ENCODE measurements around the gene CEP95.

The CEP95 gene

DNA sequence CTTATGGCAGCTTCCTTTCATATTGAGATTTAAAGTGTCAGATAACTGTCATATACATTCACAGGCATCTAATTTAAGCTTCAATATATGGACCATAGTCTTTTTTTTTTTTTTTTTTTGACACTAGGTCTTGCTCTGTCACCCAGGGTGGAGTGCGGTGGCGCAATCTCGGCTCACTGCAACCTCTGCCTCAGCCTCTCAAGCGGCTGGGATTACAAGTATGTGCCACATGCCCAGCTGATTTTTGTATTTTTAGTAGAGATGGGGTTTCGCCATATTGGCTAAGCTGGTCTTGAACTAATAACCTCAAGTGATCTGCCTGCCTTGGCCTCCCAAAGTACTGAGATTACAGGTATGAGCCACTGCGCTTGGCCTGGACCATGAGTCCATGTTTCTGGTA, 13.6 kb downstream of the CEP95 start:
- no peak for DNase-seq

DNA sequence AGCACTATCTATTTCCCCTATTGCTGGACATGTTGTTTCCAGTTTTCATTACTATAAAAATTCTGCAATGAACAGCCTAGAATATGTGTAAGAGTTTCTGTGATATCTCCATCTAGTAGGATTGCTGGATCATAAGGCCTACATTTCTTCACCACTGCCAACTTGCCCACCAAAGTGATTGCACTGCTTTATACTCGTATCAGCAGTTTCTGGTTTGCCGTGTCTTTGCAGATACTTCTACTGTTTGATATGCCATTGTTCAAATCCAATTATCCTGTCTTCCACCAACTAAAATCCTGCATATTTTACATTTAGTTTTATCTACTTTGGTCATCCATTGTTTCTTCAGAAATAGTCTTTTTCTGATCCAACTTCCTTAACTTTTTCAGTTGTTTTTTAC, 21.1 kb downstream of the CEP95 start:
- no peak for DNase-seq

DNA sequence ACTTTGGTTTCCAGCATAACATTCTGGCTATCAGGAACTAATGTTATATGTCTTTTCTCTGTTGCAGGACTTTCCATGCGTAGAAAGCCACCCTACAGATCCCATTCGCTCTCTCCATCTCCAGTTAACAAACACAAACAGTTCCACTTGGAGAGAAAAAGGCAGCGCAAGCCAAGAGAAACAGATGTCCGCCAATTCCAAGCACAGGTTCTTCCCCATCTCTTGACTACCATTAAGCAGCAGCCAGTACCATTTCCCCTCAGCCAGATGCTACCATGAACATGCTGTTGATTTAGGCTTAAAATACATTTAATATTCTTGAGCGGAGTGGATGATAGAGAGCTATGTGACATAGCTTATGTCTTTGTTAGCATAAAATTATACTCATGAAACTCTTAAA, 22.4 kb downstream of the CEP95 start:
- no peak for DNase-seq

DNA sequence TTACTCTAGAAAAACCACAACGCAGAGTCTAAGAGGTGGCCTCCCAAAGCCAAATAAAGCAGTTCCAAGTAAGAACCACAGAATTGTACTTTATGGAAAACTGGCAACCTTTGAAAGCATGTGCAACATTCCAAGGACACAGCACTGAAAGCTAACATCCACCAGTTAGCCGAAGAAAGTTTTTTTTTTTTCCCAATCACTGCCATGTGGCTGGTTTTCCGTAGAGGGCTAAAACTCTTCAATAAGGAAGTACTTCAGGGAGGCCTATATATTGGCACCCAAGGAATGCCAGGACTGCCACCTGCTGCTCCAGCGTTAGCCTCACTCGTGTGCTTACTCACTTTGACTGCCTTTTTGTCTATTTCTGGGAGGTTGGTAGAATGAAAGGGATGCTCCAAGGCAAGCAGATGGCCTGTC, 25.2 kb downstream of the CEP95 start:
- no peak for DNase-seq

DNA sequence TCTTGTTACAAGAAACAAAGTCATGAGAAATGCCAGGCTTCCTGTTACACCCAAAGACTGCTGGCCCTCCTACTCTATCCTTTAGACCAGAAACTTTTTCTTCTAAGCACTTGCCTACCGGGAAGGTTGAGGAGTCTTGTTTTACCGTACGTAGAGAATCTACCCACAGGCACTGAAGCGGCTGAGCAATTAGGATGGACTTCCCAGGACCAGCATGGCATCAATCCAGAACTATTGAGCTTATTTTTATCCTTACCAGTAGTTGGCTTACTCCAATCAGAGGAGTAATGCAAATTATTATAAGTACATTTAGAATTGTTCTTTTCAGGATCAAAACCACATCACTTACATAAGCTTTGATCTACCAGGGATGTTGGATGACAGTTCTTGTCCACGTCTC, 25.6 kb downstream of the CEP95 start:
- DNase-seq = no peak

DNA sequence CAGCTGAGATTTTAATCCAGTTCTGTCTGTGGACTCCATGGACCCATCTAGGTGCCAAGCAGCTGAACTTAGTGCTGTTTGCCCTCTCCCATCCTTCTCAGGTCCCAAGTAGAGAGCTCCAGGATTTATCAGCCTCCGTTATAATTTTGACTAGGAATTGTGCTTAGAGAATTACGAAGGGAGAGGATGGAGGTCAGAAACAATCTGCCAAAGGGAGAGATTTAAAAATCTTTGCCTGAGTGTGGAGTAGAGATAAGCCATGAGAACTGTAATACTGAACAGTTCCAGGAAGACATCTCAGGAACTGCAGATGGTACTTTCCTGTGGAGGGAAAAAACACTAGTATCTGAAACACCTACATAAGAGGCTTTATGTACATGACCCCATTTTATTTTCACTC, 27.0 kb downstream of the CEP95 start:
- no peak for DNase-seq

DNA sequence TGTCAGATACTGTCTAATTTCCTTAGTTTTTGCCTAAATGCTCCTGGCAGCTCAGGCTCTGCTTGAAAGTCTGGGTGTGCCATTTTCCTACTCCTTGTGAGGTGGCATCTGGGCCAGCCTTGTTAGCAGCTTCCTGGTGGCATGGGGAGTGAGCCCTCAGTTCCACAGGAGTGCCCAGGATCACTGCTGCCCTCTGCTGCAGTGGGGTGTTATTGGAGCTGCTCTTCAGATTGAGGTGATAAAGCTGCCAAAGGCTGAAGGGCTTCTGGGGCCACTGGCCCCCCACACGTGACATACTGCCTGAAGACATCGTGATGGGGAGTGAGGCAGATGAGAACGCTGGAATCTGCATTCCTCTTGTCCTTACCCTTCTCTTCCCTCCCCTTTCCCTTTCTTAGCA, 27.4 kb downstream of the CEP95 start:
- no peak for DNase-seq

DNA sequence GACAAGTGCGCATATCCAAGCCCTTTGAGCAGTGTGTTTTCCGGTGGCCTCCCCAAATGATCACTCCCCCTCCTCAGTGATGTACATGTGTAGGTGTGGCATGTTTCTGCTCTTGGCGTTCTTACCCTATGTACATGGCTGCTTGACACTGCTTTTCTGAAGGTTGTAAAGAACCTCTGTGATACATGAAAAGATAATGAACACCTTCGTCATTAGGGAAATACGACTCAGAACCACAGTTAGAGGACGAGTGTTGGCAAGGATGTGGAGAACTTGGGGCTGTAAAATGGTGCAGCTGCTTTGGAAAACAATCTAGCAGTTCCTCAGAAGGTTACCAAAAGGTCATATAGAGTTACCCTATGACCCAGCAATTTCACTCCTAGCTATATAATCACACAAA, 28.6 kb downstream of the CEP95 start:
- no peak for DNase-seq

DNA sequence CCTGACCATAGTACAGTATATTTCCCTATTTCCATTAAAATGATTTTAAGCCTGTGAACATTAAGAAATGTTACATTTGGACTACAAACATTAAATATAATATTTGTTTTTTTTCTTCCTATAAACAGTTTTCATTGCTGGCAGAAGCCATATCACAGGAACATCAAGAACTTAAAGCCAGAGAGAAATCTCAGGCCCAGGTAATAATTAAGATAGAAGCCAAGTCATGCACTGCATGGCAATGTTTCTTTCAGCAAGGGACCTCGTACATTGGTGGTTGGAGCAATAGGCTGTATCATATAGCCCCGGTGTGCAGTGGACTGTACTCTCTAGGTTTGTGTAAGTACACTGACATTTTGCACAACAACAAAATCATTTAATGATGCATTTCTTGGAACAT, 30.1 kb downstream of the CEP95 start:
- no peak for DNase-seq

DNA sequence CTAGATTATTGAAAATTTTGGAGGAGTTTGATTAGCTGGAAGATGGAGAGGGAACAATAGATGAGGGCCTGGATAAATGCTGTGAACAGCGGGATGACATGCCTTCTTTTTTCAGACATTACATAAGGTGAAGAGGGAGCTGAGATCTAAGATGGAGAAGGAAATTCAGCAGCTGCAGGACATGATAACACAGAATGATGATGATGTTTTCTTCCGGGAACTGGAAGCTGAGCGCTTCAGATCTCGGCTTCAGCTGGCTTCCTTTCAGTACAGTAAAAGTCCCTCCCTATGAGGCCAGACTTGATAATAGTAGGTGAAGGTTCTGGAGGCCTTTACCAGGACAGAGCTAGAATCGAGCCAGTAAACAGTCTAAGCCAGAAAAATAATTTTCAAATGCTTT, 30.7 kb downstream of the CEP95 start:
- DNase-seq = no peak

DNA sequence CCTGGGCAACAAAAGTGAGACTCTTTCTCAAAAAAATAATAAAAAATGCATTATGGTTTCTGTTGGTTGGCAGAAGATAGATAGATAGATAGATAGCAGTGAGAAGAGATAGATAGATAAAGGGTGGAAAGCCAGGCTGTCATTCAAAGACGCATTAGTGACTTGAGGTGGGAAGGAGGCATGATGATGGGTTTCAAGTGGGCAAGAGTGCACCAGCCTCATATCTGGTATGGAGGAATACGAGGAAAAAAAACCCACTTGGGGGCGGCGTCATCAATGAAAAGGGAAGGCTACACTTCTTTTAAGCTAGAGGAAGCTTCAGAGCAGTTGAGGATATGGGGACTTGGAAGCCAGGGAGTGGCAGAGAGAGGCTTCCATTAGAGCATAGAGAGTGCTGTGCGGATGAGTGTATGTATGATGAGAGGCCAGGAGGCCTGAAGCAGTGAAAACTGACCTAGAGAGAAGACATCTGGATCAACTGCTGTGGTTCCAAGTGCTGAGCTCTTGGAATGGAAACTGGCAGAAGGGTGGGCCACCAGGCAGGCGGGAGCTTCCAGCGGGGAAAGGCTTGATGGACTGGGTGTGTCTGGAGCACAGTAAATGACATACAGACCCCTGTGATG, 31.8 kb downstream of the CEP95 start:
- DNase-seq = no peak

DNA sequence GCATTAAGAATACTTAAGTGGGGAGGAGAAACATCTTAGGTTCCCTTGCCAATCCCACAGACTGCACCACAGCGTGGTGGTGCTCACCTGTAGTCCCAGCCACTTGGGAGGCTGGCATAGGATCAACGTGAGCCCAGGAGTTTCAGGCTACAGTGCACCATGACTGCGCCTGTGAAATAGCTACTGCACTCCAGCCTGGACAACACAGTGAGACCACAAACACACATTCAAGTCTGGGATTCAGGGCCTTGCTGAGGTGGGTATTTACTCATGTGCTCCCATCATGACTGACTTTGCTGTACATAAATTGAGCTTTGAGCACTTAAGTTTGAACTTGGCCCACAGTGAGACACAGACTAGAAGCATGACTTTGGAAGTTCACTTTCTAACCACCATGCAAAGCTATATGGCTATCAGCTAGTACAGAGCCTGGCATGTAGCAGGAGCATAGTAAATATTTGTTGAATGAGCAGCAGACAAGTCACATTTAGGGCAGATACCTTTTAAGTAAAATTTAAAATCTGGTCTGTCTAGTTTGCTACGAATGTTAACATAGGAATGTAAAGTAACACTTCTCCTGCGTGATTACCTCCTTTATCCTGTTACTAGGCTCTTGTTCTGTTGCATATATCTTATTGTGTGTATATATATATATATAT, 33.5 kb downstream of the CEP95 start:
- DNase-seq = no peak

DNA sequence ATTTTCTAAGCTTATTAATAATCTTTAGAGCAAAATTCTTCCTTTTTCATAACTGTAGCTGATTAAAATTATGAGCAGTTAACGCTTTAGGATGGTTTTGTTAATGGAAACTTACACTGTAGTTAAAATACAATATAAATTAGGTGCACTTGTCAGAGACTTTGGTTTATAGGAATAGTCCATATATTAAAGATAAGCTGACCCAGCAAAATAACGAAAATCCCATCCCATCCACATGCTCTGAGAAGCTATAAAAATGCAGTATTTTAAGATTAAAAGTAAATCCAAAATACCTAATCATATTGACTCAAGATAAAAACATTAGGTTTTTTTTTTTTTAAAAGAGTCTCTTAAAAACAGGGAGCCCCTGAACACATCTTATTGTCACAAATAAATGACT, 38.0 kb downstream of the CEP95 start:
- no peak for DNase-seq

DNA sequence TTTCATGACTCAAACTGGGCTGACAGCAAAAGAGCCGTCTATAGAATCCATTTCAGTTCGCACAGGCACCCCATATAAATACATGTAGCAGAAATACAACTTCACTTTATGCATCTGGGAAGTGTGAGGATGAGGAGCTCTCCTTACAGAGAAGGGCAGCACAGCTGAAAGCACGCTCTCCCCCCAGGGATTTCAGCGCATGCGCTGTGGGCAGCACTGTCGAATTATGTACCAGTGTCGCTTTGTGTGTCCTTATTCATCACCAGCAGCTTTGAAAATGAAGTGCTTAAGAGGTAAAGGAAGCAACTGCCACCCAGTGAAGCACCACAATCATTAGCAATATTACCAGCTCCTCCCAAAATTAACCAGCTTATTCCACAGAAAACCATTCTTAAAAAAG, 39.9 kb downstream of the CEP95 start:
- DNase-seq = peak in 1 of 2 experiments; percentile 26

DNA sequence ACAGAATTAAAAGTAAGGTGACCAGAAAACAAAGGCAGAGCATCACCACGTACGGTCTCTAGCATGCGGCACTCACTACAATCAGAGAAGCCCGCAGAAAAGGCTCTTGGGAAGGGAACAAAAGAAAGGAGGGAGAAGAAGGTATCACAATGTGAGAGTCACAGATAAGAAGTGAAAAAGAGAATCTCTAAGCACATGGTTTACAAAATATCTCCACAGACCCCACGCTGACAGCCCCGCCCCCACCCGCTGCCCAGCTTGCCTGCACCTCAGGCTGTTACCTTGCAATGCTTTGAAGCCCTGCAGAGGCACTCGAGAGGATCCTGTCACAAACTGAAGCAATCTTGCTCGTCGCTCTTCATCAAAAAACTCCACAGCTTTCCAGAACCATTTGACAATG, 40.5 kb downstream of the CEP95 start:
- no peak for DNase-seq

DNA sequence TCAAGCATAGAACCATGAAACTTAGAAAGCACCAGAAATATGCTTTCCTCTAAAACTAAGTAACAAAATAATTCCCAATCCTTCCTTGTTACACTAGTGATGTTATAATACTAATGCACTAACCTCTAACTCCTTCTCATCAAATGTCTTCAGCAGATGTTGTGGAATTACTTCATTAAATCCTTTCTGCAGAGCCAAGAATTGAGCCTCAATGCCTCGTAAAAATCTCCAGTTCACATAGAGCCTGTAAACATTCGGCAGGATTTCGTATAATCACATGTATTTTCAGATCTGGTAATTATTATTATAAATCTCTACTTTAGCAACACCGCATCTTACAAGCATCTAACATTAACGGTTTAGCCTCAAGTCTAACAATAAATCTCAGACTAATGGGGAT, 44.7 kb downstream of the CEP95 start:
- DNase-seq = no peak

DNA sequence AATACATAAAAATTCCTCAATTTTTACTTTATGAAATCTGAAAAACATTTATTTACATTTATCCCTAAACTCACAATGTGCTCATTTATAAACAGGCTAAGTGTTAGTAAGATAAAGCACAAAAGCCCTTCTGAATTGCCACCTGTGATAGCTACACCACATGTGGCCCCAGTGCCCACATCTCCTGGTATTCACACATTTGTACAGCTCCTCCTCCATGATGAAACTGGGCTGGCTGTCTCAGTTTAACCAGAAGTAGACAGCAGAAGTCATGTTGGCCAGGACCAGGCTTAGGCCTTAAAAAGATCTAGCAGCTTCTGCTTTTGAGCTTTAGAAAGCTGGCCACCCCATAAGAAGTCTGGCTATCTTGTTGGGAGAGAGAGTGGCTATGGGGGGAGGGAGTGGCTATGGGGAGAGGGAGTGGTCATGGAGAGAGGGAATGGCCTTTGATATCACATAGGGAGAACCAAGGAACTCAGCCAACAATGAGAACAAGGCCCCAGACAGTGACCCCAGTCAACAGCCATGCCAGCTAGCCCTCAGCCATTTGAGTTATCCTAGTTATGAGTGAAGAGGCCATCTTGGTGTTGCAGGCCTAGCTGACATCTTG, 47.4 kb downstream of the CEP95 start:
- DNase-seq = no peak

DNA sequence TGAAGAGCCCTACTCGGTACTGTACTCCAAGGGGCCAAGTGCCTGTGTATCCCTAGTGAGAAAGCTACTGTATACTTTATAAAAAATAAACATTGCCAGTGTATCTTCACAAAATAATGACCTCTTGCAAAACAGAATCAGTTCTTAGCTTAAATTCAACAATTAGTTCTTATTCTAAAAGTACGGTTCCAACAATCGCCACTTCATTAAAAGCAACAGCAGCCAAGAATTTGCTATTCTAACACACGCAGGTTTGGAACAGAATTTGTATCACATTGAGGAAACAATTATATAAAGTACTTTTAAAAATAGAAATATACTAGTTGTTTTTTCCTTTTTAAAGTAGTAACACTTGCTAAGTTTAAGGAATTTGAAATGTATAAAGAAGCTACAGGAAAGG, 48.5 kb downstream of the CEP95 start:
- DNase-seq = no peak

DNA sequence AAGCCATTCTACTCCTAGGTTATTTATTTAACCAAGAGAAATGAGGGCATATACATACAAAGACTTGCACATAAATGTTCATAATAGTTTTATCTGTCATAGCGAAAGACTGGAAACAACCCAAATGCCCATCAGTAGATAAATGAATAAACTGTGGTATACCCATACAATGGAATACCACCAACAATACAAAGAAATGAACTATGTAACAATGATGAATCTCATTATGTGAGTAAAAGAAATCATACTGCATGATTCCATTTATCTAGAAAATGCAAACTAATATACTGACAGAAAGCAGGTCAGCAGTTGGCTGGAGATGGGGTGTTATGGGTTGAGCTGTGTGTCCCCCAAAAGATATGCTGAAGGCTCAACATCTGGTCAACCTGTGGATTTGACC, 57.3 kb downstream of the CEP95 start:
- DNase-seq = no peak

DNA sequence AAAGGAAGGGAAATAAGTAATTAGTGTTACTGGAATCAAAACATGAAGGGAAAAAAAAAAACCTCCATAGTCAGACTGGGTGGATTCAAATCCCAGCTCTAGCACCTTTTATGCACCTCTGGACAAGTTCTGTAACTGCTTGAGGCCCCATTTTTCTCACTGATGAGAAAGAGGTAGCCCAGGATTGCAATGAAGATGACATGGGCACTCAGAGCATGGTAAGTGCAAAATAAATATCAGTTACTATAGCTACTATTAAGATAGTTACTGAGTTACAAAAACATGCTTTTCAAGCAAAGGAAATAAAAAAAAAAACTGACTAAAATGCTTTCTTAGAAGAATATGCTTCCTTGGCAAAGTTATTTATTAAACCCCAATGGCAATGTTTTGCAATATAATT, 58.8 kb downstream of the CEP95 start:
- DNase-seq = no peak

DNA sequence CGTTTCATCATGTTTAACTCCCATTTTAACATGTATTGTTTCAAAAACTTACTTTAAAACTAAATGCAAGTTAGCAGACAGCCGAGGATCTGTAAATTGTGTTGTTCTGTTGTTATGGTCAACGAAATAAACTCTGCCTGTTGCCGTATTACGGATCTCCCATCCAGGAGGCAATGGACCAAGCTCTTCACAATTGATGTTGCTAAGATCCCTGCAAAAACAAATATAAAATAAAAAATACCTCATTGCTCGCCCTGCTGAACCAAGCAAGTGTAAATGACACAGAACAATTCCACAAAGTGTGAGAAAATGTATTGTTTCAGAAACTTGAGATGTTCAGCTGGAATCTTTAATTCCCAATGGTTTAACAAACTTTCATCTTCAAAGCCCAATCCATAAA, 65.0 kb downstream of the CEP95 start:
- no peak for DNase-seq

DNA sequence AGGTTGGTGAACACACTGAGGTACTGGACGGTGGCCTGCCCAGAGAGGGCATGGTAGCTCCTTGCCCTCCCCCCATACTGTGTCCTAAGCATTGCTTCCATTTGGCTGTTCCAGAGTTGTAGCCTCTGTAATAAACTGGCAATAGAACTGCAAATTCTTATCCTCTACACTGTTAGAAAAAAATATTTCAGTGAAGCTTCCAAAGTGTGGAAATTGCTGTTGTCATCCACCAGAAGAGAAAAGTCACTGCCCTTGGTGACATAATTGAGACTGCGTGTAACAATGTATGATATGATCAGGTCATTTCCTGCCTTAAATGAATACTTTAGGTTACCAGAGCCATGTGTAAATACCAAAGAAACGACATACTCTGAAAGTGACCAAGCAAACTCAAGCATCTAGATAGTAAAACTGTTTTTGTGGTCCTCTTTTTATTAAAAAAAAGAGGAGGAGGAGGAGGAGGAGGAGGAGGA, 65.9 kb downstream of the CEP95 start:
- no peak for DNase-seq

DNA sequence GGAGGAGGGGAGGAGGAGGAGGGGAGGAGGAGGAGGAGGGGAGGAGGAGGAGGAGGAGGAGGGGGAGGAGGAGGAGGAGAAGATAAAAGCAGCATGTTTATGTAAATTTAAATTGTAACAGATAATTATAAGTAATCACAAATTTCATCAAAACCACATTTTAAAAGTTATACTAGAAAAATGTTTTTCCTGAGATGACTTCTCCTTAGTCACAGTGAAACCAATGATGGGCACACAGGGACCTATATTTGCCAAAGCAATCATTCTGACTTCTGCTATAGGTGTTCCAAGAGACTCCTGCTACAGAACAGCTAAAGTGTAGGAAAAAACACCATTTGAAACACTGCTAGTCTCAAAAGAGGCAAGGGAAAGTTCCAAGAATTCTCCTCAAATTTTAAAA, 66.4 kb downstream of the CEP95 start:
- DNase-seq = no peak

DNA sequence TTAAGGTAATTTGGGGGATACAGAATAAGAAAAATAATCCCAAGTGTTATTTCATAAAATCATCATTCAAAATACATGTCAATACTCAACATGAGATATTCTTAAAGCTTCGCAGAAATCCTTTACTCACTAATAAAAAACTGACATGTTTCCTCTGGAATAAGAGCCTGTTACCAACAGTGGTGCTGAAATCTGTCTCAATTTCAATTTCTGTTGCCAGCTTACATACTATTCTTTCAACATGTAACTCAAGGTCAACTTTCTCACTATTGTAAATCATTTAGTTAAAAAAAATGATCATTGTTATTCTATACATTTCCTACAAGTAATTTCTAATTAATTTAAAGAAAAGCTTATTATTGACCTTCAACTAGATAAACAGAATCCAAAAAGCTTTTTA, 67.9 kb downstream of the CEP95 start:
- DNase-seq = no peak

DNA sequence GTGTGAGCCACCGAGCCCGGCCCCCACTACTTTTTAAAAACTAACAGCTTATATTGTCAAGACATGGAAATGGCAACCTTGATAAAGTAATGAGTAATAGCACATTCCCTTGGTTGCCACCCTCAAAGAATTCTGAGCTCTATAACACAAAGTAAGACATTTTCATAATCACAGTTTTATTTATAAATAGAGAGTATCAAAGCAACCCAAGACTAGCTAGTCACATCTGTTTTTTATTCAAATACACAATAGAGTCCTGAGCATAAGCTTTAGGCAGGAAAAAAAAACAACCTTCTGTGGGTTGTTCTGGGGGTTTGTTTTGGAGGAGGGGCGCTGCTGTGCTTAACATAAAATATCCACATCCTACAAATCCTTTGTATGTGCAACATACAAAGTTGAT, 68.7 kb downstream of the CEP95 start:
- DNase-seq = no peak
